ENCODE results near the gene CSMD2. TPM values are rescaled to one million over a fixed set of nuclear protein-coding genes. Genes with fewer than 3 reads are reported as not detected.

CSMD2 gene
- total RNA-seq, 3 donors from 2014 or later: 0.12 to 0.41 (median 0.28) TPM

- no peak for DNase-seq
- H3K36me3 ChIP-seq (ENCODE audit: low read depth): no peaks in the 10 kb centered on the region
- intact Hi-C loops (cut with DNase I, micrococcal nuclease): no loop called here
- no peak for TF ChIP-seq CTCF (IDR thresholded peaks at IDR 0.05)
- H3K4me3 ChIP-seq: no peak overlapping the region
- no peaks in the 10 kb centered on the region for H3K9me3 ChIP-seq
- ATAC-seq: no peak
- H3K4me1 ChIP-seq (ENCODE audit: low read depth): no peaks in the 10 kb centered on the region
Measured at GRCh38 chr1:33930346-33931110, 234.5 kb downstream of the CSMD2 start.

DNA sequence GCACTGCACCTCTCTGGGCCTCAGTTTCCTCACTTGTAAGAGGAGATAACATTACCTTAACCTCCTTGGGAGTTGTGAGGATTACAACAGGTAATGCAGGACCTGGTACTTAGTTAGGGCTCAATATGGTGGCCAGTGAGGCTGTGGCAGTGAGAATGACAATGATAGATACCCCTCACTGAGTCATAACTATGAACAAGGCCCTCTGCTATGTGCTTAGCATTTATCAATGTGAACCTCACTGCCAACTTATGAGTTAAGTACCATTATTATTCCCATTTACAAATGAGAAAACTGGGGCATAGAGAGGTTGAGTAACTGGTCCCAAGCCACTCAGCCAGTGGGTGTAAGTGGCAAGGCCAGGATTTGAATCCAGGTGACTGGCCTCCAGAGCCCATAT is 236.8 kb downstream of the CSMD2 start:
- no peak overlapping the region for H3K4me3 ChIP-seq
- intact Hi-C loops (cut with DNase I, micrococcal nuclease): no loop called here

DNA sequence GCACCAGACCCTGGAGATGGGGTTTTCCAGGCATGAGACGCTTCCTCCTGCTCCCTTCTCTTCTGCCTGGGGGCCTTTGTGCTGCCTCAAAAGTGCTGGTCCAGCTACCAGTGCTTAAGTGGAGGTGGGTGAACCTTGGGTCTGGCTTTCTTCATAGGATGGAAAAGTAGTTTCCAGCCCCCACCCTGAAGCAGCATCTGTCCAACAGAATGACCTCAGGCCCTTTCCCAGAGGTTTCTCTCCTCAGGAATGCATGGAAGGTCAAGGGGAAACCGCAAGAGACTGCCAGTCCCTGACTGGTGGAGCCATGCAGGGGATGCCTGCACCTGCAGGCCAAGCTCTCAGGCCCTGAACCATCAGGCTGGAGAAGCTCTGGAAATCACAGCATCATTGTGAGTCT is 237.3 kb downstream of the CSMD2 start:
- ATAC-seq (no peak), DNase-seq (no peak)
- Histone ChIP-seq H3K9me3 (no peaks in the 10 kb centered on the region), H3K4me1 (ENCODE audit: low read depth) (no peaks in the 10 kb centered on the region), H3K4me3 (no peak overlapping the region), H3K36me3 (ENCODE audit: low read depth) (no peaks in the 10 kb centered on the region)
- TF ChIP-seq CTCF (IDR thresholded peaks at IDR 0.05): no peak
- intact Hi-C loops (cut with DNase I, micrococcal nuclease): no loop called here

More for the DNA sequence above, 236.8 kb downstream of the CSMD2 start:
- no peaks in the 10 kb centered on the region for H3K9me3 ChIP-seq
- DNase-seq: no peak
- no peaks in the 10 kb centered on the region for H3K36me3 ChIP-seq (ENCODE audit: low read depth)
- H3K4me1 ChIP-seq (ENCODE audit: low read depth): no peaks in the 10 kb centered on the region
- ATAC-seq: no peak
- TF ChIP-seq CTCF (IDR thresholded peaks at IDR 0.05): no peak

GRCh38 chr1:33925586-33925985 is 239.4 kb downstream of the CSMD2 start:
- no peak for DNase-seq
- no peak overlapping the region for H3K4me3 ChIP-seq
- no peak for TF ChIP-seq CTCF (IDR thresholded peaks at IDR 0.05)
- H3K36me3 ChIP-seq (ENCODE audit: low read depth): no peaks in the 10 kb centered on the region
- H3K4me1 ChIP-seq (ENCODE audit: low read depth): no peaks in the 10 kb centered on the region
- ATAC-seq: no peak
- no peaks in the 10 kb centered on the region for H3K9me3 ChIP-seq
- intact Hi-C loops (cut with DNase I, micrococcal nuclease): no loop called here

GRCh38 chr1:33921281-33921680 is 243.7 kb downstream of the CSMD2 start:
- Histone ChIP-seq H3K4me3 (no peak overlapping the region), H3K36me3 (ENCODE audit: low read depth) (no peaks in the 10 kb centered on the region), H3K4me1 (ENCODE audit: low read depth) (no peaks in the 10 kb centered on the region), H3K9me3 (no peaks in the 10 kb centered on the region)
- no peak for DNase-seq
- TF ChIP-seq CTCF (IDR thresholded peaks at IDR 0.05): no peak
- intact Hi-C loops (cut with DNase I, micrococcal nuclease): no loop called here
- no peak for ATAC-seq

All from mucosa of descending colon (tissue), 3 donors.